Stimulated activated CD4-positive, alpha-beta T cell treated with anti-CD3 and anti-CD28 coated beads, Interleukin-12 subunit alpha, Interleukin-12 subunit beta, amount 100 ng/mL, for 4 hours (primary cell): Measurements from ENCODE around the gene PRIMA1.

Experiments used
- DNase-seq: peaks from one replicate; pipeline ENCODE4 v3.0.0-alpha.2; 2020

Gene PRIMA1

DNA sequence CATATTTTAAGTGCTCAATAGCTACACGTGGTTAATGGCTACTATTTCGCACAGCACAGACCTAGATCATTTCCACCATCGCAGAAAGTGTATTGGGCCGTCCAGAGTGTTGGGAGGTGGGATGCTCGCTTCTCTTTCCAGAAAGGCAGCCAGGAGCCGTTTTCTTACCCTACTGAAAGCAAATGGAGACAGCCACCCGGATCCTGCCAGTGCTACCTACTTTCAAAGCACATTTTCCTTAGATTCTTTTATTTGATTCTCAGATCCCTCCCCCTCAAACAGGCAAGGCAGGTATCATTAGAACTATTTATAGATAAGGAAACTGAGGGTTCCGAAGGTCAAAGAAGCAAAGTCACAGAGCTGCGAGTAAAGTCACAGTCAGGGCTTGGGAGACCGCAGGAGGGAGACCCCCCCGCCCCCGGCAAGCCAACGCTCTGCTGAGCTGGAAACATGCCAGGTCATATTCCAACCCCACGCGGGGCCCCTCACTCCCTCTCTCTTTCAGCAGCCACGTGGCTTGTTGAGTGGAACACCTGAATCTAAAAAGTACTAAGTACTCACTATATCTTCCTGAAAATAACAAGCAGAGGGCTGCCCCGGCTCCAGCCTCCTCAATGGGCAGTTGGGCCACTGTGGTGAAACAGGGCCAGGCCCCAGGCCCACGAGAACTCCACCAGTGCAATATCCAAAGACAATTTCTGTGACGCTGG is 36.2 kb downstream of the PRIMA1 start:
- DNase-seq, result no peak

DNA sequence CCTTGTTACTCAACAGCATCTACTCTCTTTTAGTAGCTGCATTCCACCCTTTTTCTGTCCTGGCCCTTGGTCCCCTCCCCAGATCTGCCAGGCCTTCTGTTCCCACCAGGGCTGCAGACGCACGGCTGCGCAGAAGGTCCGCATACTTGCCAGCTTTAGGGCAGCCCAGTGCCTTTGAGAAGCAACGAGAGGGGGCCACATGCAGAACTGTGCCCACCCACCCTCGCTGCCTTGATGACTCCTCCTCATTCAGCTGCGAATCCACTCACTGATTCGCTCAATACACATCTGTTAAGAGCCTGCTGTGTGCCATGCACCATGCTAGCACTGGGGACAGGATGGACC is 39.2 kb downstream of the PRIMA1 start:
- DNase-seq, result no peak

DNA sequence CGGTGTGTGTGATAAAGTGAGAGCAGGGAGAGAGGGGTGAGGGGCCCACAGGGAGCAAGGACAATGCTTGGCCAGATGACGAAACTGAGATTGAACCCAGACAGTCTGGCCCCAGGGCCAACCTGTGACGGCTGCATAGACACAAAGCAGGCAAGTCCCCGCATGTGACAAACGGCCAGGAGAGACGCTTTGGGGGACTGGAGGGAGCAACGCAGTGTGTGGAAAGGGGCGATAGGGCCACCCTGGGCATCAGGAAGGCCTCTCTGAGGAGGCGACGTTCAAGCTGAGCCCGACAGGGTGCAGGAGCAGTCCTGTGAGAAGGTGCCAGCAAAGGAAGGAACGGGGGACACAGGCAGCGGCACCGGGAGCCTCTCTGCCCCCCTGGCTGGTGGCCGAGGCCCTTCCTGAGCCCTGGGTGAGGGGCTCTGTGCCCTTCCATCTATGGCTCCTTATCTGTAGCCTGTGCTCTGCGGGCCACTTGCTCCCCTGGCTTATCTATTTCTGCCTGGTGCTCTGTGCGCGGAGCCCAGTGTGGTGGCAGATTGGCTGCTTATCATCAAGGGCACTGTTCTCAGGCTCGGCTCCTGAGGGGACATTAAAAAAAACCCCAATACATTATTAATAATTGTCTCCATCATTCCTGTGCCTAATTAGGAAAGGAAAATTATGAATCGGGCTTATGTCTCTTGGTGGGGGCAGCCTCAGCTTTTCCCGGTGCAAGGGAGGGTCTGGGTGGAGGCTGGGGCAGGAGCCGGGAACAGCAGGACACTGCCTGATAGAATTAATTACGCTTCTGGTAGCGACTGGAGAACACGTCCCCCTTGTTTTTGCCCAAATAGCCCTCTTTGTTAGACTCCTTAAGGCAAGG is 39.8 kb downstream of the PRIMA1 start:
- DNase-seq, result no peak

DNA sequence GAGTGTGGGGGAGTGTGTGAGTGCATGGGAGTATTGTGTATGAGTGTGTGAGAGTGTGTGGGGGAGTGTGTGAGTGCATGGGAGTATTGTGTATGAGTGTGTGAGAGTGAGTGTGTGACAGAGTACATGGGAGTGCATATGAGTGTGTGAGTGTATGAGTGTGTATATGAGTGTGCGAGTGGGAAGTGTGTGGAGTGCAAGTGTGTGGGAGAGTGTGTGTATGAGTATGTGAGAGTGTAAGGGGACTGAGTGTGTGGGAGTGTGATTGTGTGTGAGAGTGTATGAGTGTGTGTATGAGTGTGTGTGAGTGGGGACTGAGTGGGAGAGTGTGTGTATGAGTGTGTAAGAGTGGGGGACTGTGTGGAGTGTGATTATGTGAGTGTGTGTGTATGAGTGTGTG is 40.7 kb downstream of the PRIMA1 start:
- DNase-seq, result no peak

DNA sequence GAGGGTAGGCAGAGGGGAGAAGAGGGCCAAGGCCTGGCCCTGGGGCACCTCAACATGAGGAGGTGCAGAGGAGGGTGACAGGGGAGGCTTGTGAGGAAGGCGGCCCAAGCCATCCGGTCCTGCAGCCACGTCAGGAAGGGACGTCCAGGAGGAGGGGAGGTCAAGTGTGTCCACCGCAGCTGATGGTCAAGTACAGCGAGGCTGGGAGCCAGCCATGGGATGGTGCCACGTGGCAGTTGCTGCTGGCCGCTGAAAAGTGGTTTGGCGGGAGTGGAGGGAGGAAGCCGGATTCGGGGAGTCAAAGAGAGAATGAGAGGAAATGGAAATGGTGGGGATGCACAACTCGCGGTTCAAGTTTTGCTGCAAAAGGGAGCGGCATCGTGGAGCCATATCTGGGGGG is 41.2 kb downstream of the PRIMA1 start:
- DNase-seq, result no peak

DNA sequence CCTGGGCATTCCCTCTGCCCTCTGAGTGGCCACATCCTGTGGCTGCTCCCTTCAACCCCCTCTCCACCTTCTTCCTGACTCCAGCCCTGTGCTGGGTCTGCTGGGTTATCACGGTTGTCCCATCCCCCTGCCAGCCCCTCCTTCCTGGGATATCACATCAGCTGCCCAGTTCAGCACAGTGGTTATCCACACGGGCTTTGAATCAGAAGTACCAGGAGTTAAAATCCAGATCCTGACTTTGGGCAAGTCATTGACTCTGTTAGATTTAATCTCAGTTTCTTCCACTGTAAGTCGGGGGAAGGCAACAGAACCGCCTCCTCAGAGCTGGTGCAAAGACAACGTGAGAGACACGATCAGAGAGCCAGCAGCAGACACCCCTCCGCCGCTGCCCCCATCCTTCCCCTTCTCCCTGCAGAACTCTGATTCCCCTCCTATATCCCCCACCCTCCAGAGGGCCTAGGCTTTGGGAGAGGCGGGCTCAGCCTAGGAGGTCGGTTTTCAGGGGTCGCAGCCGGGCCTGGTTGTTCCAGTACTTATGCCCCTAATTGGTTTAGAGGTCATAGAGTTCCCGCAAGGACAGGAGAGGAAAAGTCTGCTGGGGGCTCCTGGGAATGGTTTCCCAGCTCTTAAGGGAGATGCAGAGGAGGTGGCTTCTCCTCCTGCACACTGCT is 42.5 kb downstream of the PRIMA1 start:
- DNase-seq, result no peak

DNA sequence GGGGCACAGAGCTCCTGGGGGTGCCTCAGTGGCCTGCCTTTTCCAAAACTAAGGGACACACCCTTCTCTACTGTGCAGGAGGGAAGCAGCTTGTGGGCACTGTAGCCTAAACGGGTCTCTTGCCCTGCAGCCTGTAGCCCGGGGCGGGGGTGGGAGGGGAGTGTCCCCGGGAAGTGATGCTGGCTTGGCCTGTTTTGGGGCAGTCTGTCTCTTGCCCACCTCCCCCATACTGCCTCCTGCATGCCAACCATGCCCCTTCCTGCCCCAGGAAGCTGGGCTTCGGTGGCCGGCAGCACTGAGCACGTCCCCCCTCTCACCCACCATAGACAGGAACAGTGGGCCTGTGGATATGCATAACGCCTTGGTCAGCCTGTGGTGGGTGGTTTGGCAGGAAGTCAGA is 43.4 kb downstream of the PRIMA1 start:
- DNase-seq, result no peak

DNA sequence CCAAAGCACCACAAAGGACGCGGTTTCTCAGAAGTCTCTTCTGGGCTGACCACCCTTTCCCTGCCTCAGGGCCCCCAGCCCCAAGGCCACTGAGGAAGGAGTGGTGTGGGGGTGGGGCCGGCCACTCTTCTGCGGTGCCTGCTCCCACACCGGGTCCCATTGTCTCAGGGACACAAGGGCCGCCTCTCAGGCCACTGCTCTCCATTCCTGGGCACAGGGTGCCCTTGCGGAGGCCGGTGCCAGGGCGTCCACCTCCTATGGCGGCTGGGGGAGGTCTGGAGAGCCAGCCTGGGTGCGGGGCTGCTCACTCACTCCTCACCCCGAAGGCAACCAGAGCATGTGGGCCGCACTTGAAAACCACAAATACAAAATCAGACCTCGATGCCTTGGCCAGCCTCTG is 44.1 kb downstream of the PRIMA1 start:
- no peak for DNase-seq

DNA sequence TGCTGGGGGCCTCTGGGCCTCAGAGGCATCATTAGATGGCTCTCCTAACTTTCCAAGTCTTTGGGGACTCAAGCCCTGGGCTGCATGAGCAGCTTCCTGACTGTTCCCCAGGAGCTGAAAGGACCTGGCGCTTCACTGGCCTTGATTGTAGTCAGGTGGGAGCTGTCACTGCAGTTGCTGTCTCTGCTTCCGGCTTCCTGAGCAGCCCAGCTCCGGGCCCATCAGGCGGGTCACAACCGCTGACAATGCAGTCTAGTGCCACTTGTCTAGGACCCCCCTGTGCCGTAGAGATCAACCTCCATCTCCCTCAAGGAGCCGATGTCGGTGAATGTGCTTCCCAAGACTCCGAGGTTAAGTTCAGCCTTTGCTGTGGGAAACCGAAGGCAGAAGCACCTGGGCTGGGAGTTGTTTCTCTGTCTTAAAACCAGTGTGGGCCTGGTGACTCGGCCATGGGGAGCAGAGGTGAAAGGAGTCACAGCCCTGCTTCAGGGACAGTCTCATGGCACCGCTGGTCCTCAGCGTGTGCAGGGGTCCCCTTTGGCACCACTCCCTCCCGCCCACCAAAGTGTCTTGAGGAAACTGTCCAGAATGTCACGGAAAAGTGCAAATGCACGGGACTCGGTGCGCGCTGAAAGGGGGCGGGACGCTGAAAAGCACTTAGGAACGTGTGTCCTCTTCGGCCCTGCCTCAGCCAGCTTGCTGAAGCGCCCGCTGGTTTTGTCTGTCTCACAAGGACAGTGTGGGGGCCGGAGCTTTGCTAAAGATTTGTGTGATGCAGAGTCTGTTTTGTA is 44.8 kb downstream of the PRIMA1 start:
- no peak for DNase-seq

DNA sequence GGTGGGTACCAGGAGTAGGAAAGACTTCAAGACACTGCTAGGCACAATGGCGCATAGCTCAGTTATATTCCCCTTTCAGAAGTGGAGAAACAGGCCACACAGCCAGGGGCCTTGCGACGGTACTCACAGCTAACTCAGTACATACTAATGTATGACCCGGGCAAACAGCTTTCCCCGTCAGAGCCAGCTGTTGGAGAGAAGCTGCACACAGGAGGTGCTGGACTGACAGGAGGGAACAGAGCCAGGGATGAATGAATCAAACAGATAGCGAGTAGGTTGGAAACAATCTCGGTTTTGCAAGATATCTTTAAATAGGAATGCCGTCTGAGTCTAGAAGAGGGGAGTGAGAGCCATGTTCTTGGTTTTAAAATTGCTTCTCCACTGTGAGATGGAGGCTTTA is 45.5 kb downstream of the PRIMA1 start:
- DNase-seq, result no peak

DNA sequence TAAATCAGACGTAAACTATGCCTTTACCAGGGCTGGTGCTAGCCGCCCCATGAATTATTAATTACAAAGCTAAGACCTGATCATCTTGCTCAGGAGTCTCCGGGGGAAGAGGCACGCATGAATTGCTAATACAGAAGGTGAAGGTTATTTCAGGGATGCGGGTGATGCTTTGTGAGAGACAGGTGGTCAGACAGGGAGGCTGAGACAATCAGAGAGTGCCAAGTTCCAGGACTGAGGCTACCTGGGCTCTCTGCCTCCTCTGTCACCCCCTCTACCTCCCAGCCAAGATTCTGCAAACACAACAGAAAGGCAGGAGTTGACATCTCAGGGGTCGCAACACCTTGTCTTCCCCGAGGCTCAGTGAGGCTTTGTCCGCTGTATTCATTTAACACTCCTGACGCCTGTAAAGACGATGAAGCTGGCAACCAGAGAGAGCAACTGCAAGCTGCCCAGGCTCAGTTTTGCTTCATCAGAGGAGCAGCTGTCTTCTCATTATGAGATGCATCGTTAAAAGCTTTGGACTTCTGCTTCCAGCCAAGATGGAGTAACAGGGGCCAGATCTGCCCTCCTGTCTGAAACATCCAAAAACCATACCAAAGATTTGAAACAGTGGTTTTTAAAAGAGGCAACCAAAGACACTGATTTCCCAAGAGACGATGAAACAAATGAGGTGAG is 46.6 kb downstream of the PRIMA1 start:
- DNase-seq, result no peak

DNA sequence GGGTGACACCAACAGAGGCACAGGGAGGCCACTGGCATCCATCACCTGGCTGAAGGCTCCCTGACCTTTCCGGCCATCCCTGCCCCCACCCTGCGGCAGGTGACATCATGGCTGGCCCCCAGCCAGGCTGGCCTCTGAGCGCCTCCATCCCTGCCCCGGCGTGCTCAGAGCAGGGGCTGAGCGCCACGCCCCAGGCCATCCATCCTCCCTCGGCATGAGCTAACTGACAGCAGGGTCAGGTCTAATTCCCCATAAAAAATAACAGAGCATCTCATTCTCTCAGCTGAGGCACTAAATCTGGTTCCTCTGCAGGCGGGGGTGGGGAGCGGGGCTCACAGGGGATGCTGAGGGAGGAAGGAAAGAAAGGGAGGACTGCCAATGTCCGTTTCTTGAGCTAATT is 50.7 kb downstream of the PRIMA1 start:
- no peak for DNase-seq

DNA sequence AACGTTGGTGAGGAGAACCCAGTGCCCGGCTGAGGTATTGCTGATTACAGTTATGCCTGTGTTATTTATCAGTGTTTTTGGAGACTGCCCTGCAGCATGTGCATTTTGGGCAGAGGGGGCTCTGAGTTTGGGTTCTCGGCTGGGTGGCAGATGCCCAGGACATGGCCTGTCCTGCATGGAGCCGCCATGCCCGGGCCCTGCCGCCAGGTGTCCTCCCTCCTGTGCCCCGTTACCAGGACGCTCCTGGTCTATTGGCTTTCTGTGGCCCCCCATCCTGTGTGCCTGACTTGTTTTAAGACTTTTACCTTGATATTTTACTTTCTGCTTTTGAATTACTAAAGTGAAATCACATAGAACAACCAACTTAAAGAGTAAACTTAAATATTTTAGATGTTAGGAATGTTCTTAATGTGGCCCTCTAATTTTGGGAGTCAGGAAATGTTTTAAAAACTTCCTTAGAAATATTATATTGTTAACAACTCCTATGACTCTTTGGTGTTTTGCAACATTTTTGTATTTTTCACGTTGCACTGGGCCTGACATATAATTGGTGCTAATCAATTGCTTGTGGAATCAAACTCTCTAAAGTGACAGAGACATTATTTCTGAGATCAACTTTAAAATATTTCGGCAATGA is 51.8 kb downstream of the PRIMA1 start:
- no peak for DNase-seq

DNA sequence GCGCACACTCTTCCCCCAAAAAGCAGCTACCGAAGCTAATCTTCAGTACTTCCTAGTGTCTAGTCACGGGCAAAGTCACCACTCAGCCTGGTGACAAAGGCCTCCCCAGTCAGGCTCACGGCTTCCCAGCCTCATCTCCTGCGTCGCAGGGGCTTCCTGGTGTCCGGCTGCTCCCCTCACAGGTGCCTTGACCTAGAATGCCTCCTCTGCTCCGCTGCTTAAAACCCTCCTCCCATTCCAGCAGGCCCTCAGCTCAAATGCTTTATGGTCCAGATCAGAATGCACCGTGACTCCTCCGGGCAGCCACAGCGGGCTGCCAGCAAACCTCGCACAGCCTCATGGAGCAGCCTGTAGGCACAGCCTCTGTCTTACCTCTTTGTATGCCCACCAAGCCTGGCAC is 53.1 kb downstream of the PRIMA1 start:
- DNase-seq, result no peak

DNA sequence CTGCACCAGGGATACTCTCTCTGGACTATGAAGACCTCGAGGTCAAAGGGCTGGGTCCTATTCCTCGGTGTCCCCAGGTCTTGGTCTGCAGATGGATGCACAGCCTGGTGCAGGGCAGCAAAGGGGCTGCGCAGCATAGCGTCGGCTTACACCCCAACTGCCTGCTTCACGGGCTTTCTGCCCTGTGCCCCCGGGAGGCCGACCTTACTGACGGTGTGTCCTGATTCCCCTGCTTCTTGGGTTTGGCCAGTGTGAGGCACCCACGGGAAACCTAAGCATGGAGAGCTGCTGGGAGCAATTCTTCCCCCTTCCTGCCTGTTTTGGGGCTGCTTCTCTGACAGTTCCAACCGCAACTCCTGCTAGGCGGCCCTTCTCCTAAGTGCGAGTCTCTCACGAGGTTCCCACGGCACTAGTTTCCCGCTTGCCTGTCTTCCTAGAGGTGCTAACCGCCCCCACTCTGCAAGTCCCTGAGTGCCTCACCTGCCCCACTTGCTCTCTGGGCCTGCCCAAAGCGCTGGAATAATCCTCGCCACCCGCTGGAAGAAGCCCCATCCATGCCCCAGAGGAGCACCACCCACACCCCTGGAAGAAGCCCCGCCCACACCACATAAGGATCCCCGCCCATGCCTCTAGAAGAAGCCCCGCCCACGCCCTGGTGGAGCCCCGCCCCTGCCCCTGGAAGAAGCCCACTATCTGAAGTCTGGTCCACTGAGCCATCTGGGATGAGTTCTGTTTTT is 54.0 kb downstream of the PRIMA1 start:
- no peak for DNase-seq

DNA sequence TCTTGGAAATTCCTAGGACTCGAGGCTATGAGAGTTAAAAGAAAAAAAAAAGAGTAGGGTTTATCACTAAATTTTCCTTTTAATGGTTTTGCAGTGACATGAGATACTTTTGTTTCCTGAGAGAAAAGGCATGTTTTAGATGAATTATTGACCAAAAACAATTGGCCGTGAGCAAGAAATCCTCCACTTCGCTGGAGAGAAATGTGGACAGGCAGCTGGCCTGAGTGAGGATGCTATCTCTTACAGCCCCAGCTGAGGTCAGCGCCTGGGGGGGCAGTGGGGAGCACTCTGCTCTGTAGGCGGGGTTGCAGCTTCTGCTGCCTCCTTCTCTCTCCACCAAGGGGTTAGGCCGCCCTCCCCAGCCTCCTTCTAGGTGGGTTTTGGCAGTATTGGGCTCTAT is 54.7 kb downstream of the PRIMA1 start:
- no peak for DNase-seq

DNA sequence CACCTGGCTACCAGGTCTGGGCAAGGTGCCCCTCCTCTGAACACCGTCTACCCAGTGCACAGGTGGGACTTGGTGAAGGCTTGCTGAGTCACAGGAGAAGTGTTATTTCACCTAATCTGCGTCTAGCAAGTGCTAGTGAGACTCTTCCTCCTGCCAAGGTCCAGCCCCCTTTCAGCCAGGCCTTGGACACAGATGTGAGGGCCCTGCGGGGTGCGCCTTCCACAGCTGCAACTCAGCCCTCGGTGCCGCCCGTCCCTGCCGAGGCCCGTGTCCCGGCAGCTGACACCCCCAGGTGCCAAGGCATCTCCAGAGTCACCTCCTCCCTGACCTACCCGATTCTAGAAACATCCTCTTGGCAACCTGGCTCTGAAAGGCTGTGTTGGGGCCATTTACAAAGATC is 55.1 kb downstream of the PRIMA1 start:
- DNase-seq, result no peak

DNA sequence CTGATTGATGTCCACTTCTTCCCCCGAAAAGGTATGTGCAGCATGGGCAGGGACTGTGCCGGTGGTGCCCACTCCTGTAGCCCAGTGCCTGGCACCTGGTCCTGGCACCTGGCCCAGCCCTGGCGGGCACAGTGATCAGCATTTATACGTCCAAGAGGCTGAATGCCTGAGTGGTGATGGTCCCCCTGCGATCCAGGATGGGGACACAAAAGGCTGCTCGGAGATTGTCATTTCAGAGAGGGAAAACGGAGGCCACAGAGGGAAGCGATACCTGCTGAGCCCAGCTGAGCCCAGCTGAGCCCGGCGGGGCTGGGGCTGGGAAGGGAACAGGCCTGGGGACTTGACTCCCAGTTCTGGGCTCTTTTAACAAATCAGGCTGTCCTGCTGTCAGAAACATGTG is 55.8 kb downstream of the PRIMA1 start:
- no peak for DNase-seq

DNA sequence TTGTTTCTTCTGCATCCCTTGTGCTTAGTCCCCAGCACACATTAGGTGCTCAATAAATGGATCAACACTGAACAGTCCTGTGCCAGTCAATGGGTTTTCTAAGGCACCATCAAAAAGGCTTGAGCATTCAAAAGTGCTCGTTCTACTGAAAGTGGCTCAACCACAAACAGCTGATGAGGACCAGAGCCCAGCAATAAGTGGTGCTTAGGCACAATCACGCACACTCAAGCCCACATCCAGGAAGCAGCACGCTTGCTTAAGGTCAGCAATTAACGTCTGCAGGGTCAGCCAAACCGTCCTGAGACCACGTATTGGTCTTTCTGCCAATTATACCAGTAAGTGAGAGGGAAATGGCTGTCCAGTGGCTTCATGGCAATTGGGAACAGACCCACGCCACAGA is 56.5 kb downstream of the PRIMA1 start:
- no peak for DNase-seq

DNA sequence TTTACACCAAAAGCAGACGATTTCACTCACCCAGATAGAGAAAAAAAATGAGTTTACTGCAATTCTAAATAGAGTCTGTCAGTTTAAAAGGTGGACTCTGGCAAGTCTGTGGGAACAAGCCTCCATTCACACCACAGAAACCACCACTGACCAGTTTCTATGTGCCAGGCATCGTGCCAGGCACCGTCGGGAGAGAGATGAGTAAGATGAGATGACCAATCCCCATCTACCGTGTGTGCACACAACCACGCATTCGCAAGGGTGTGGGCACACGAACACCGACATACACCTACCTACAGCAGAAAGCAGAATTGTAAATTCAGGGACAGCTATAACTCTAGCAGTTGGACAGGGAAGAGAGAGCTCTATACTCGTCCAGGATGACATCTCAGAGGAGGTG is 58.3 kb downstream of the PRIMA1 start:
- DNase-seq, result no peak

DNA sequence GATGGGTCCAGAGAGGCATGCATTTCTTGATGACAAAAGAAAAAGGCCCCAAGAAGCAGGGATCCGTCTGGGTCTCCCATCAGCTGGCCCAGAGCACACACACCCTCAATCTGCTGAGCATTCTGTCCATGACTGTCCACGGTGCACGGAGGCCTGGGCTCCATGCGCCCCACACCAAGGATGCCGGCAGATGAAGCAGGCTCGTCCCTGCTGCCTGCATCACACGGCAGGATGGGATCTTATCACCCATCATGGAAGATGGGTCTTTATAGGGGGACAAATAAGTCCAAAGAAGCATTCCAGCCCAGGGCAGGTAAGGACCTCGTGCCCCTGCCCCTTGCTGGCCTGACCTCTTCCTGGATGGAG is 59.7 kb downstream of the PRIMA1 start:
- no peak for DNase-seq
